ENCODE results near the gene CLSTN1.

The CLSTN1 gene

GRCh38 chr1:9850442-9851162 lies 26.8 kb upstream of the CLSTN1 start:
- DNase-seq = no peak

GRCh38 chr1:9849691-9850441 lies 26.1 kb upstream of the CLSTN1 start:
- peak; percentile 87 for DNase-seq

GRCh38 chr1:9848022-9848421 lies 24.3 kb upstream of the CLSTN1 start:
- peak; percentile 51 for DNase-seq

GRCh38 chr1:9847269-9847668 lies 23.5 kb upstream of the CLSTN1 start:
- no peak for DNase-seq

GRCh38 chr1:9846611-9847171 lies 22.9 kb upstream of the CLSTN1 start:
- DNase-seq = no peak

GRCh38 chr1:9845914-9846313 lies 22.1 kb upstream of the CLSTN1 start:
- DNase-seq = peak; percentile 29

- DNase-seq = no peak
Observed at GRCh38 chr1:9844756-9845155, 21.0 kb upstream of the CLSTN1 start.

- DNase-seq = no peak
Observed at GRCh38 chr1:9844106-9844505, 20.3 kb upstream of the CLSTN1 start.

GRCh38 chr1:9843576-9843945 lies 19.8 kb upstream of the CLSTN1 start:
- no peak for DNase-seq

- no peak for DNase-seq
Observed at GRCh38 chr1:9842781-9843575, 19.2 kb upstream of the CLSTN1 start.

GRCh38 chr1:9842073-9842711 lies 18.4 kb upstream of the CLSTN1 start:
- no peak for DNase-seq

- no peak for DNase-seq
Observed at GRCh38 chr1:9841460-9841859, 17.7 kb upstream of the CLSTN1 start.

- DNase-seq = no peak
Observed at GRCh38 chr1:9840176-9840575, 16.4 kb upstream of the CLSTN1 start.

GRCh38 chr1:9838946-9839345 lies 15.2 kb upstream of the CLSTN1 start:
- DNase-seq = no peak

- DNase-seq = no peak
Observed at GRCh38 chr1:9836632-9836960, 12.8 kb upstream of the CLSTN1 start.

- DNase-seq = no peak
Observed at GRCh38 chr1:9835758-9836631, 12.2 kb upstream of the CLSTN1 start.

- DNase-seq = no peak
Observed at GRCh38 chr1:9835404-9835757, 11.6 kb upstream of the CLSTN1 start.

- no peak for DNase-seq
Observed at GRCh38 chr1:9833632-9834031, 9.9 kb upstream of the CLSTN1 start.

- DNase-seq = no peak
Observed at GRCh38 chr1:9827558-9828185, 3.9 kb upstream of the CLSTN1 start.

GRCh38 chr1:9826616-9827015 lies 2.9 kb upstream of the CLSTN1 start:
- DNase-seq = no peak

- no peak for DNase-seq
Observed at GRCh38 chr1:9826087-9826486, 2.3 kb upstream of the CLSTN1 start.
